Fibroblast of lung (primary cell): ENCODE results near the gene CDH4. TPM values are rescaled to one million over a fixed set of nuclear protein-coding genes. Genes with fewer than 3 reads are reported as not detected.

ENCODE experiments used
- DNase-seq, 2 donors: peaks; one replicate each; pipeline versions ENCODE4 v3.0.0 to v3.0.0-alpha.2; 2010; ENCODE audit warnings: low read depth in 2 of 2
- H2AFZ ChIP-seq: 2 replicates; pipeline ENCODE4 v1.5.1; 2012; ENCODE audit warnings: low read length, control low read depth, inconsistent platforms
- H3K27ac ChIP-seq: 2 replicates; pipeline ENCODE4 v1.5.1; 2011; ENCODE audit warnings: low read length, control low read depth; ENCODE audit not compliant: insufficient read depth
- H3K27me3 ChIP-seq: 2 replicates; pipeline ENCODE4 v1.5.1; 2011; ENCODE audit warnings: mild to moderate bottlenecking, low read length; ENCODE audit not compliant: control insufficient read depth, insufficient read depth
- H3K36me3 ChIP-seq: 2 replicates; pipeline ENCODE4 v1.5.1; 2011; ENCODE audit warnings: low read length; ENCODE audit not compliant: control insufficient read depth, insufficient read depth
- H3K4me1 ChIP-seq: 2 replicates; pipeline ENCODE4 v1.5.1; 2011; ENCODE audit warnings: low read length; ENCODE audit not compliant: control insufficient read depth, insufficient read depth; ENCODE audit errors: extremely low read depth
- H3K4me2 ChIP-seq: 2 replicates; pipeline ENCODE4 v1.5.1; 2011; ENCODE audit warnings: low read length, control low read depth; ENCODE audit not compliant: insufficient read depth; ENCODE audit errors: extremely low read depth
- H3K4me3 ChIP-seq, 4 experiments: fragments of 200-600 bp in 1 of 4; sonication (generic) in 1 of 4; replicated peaks in 1 of 4; 2 replicates each; pipeline ENCODE4 v1.5.1; 2011 to 2016; ENCODE audit warnings: low read length in 4 of 4, low read depth in 3 of 4, mild to moderate bottlenecking in 3 of 4, control low read depth in 2 of 4, inconsistent platforms in 1 of 4, mixed read lengths in 1 of 4; ENCODE audit not compliant: insufficient read depth in 1 of 4; ENCODE audit errors: control extremely low read depth in 1 of 4
- H3K79me2 ChIP-seq: 2 replicates; pipeline ENCODE4 v1.5.1; 2012; ENCODE audit warnings: mild to moderate bottlenecking, low read length, inconsistent platforms; ENCODE audit not compliant: control insufficient read depth, insufficient read depth
- H3K9ac ChIP-seq: 2 replicates; pipeline ENCODE4 v1.5.1; 2011; ENCODE audit warnings: mild to moderate bottlenecking, low read length, control low read depth; ENCODE audit not compliant: insufficient read depth
- H3K9me3 ChIP-seq: 2 replicates; pipeline ENCODE4 v1.5.1; 2012; ENCODE audit warnings: low read depth, low read length; ENCODE audit not compliant: control insufficient read depth, insufficient read depth
- H4K20me1 ChIP-seq: 2 replicates; pipeline ENCODE4 v1.5.1; 2011; ENCODE audit warnings: low read length; ENCODE audit not compliant: control insufficient read depth, insufficient read depth; ENCODE audit errors: extremely low read depth
- CTCF ChIP-seq, 2 donors: IDR thresholded peaks in 1 of 2; conservative IDR thresholded peaks in 1 of 2; 1 replicate in 1 of 2; 2 replicates in 1 of 2; pipeline ENCODE4 v1.5.1; 2011 to 2012; ENCODE audit warnings: low read length in 2 of 2, control low read depth in 1 of 2, inconsistent platforms in 1 of 2, low read depth in 1 of 2, mild to moderate bottlenecking in 1 of 2
- EZH2 ChIP-seq: IDR thresholded peaks from 2 replicates; pipeline ENCODE4 v1.5.1; 2012; ENCODE audit warnings: low read length, control low read depth, mild to moderate bottlenecking; ENCODE audit errors: missing control alignments
- polyA plus RNA-seq, 2 donors: library from polyadenylated mRNA; depleted of rRNA in 1 of 2; stranded (reverse) in 1 of 2; unstranded in 1 of 2; fragments of >200 nt; gene quantifications; 2 replicates each; pipeline ENCODE4 v1.2.1, GENCODE V29; 2011 to 2012; ENCODE audit warnings: missing spikeins in 1 of 2
- total RNA-seq: library from RNA; depleted of rRNA; stranded (reverse); fragments of >200 nt; gene quantifications from 2 replicates; pipeline ENCODE4 v1.2.1, GENCODE V29; 2014

The CDH4 gene
- total and polyA plus RNA-seq, 2 donors (not counting 1 experiment from before 2014, with no cell fraction given) = 4.8 to 6.8 TPM

GRCh38 chr20:61238813-61239212 lies 13.2 kb upstream of the CDH4 start:
- no peak overlapping the region for H3K4me2 ChIP-seq
- DNase-seq = no peak

GRCh38 chr20:61240814-61241213 lies 11.2 kb upstream of the CDH4 start:
- DNase-seq = no peak
- no peak for TF ChIP-seq EZH2
- TF ChIP-seq CTCF (conservative IDR thresholded peaks at IDR 0.05 in 1 of 2, IDR thresholded peaks at IDR 0.05 in 1 of 2; ENCODE audit: low read depth in 1 of 2, low read length in 2 of 2) = no peak
- Histone ChIP-seq H3K36me3 (no peaks in the 10 kb centered on the region), H3K9me3 (no peaks in the 10 kb centered on the region), H3K27ac (no peak overlapping the region), H3K4me3 (no peak overlapping the region), H3K4me2 (no peak overlapping the region), H3K79me2 (no peaks in the 10 kb centered on the region), H4K20me1 (no peaks in the 10 kb centered on the region), H3K4me1 (no peaks in the 10 kb centered on the region), H3K27me3 (peaks cover 24% of the 10 kb centered on the region), H3K9ac (no peak overlapping the region), H2AFZ (no peak overlapping the region)

More at GRCh38 chr20:61238813-61239212, 13.2 kb upstream of the CDH4 start:
- Histone ChIP-seq H3K27me3 (peaks cover 18% of the 10 kb centered on the region), H3K79me2 (no peaks in the 10 kb centered on the region), H3K27ac (no peak overlapping the region), H3K4me1 (no peaks in the 10 kb centered on the region), H3K9me3 (no peaks in the 10 kb centered on the region), H3K36me3 (no peaks in the 10 kb centered on the region), H3K4me3 (no peak overlapping the region), H4K20me1 (no peaks in the 10 kb centered on the region), H3K9ac (no peak overlapping the region), H2AFZ (no peak overlapping the region)
- no peak for TF ChIP-seq EZH2
- no peak for TF ChIP-seq CTCF (conservative IDR thresholded peaks at IDR 0.05 in 1 of 2, IDR thresholded peaks at IDR 0.05 in 1 of 2; ENCODE audit: low read depth in 1 of 2, low read length in 2 of 2)

GRCh38 chr20:61244213-61244612 lies 7.8 kb upstream of the CDH4 start:
- Histone ChIP-seq H3K4me1 (no peaks in the 10 kb centered on the region), H3K9me3 (no peaks in the 10 kb centered on the region), H3K27ac (no peak overlapping the region), H3K4me2 (no peak overlapping the region), H3K9ac (no peak overlapping the region), H3K27me3 (peaks cover 33% of the 10 kb centered on the region), H3K4me3 (no peak overlapping the region), H3K36me3 (no peaks in the 10 kb centered on the region), H3K79me2 (no peaks in the 10 kb centered on the region), H4K20me1 (no peaks in the 10 kb centered on the region), H2AFZ (no peak overlapping the region)
- DNase-seq = no peak
- TF ChIP-seq EZH2 (no peak), CTCF (conservative IDR thresholded peaks at IDR 0.05 in 1 of 2, IDR thresholded peaks at IDR 0.05 in 1 of 2; ENCODE audit: low read depth in 1 of 2, low read length in 2 of 2) (no peak)
